ENCODE data around the gene NF1.

NF1 gene

DNA sequence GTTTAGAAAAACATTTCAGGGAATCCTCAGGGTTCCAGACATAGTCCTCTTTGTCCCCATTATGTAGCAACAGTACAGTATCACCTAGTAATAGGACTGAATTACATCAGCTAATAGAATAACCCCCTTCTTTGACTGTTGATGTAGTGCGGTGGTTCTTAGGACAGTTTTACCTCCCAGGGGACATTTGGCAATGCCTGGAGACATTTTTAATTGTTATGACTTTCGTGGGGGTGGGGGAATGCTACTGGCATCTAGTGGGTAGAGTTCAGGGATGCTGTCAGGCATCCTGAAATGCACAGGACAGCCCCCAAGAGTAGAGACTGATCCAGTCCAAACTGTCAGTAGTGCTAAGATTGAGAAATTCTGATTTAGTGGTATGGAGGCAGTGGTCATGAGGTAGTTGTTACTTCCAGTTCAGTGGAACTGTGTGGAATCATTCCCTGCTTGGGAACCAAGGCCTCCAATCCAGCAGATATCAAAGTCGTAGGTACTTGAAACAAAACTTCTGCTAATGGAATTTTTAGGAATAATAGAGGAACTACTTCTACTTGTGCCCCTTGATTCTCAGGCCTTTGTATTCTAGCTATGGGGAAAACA lies 20.3 kb downstream of the NF1 start:
- Histone ChIP-seq H3K9me3 (ENCODE audit: control insufficient read depth, low read length) (no peaks in the 10 kb centered on the region), H3K79me1 (replicated peaks; ENCODE audit: low read length, poor library complexity, severe bottlenecking) (peaks cover 2% of the 10 kb centered on the region), H2AK5ac (ENCODE audit: low read length, severe bottlenecking) (no peak overlapping the region), H3K27me3 (ENCODE audit: control insufficient read depth in 1 of 2, insufficient read depth in 1 of 2, low read length in 2 of 2) (no peaks in the 10 kb centered on the region), H3K4me2 (ENCODE audit: low read length, poor library complexity, severe bottlenecking) (no peak overlapping the region), H2AFZ (ENCODE audit: low read depth, low read length) (no peak overlapping the region), H3K4me1 (ENCODE audit: control insufficient read depth, insufficient read depth, low read depth, low read length) (peaks cover 5% of the 10 kb centered on the region), H2BK5ac (ENCODE audit: low read depth, low read length, poor library complexity, severe bottlenecking) (no peak overlapping the region), H2BK12ac (ENCODE audit: low read length in 2 of 2) (no peak overlapping the region), H3K9ac (ENCODE audit: low read length) (no peak overlapping the region), H4K91ac (ENCODE audit: low read length) (no peak overlapping the region), H3K4me3 (ENCODE audit: insufficient read depth in 1 of 2, low read depth in 1 of 2, low read length in 2 of 2) (no peak overlapping the region), H3K36me3 (ENCODE audit: control insufficient read depth in 1 of 2, insufficient read depth in 2 of 2, low read depth in 1 of 2, low read length in 2 of 2) (no peaks in the 10 kb centered on the region), H3K4ac (ENCODE audit: low read depth in 1 of 2, low read length in 2 of 2) (no peak overlapping the region), H2BK15ac (ENCODE audit: low read depth, poor library complexity, severe bottlenecking) (no peak overlapping the region), H4K8ac (ENCODE audit: low read length) (no peak overlapping the region), H3K27ac (ENCODE audit: low read length, poor library complexity, severe bottlenecking) (no peak overlapping the region), H3K14ac (ENCODE audit: low read length in 2 of 2) (no peak overlapping the region), H3K23ac (ENCODE audit: low read length in 2 of 2) (no peak overlapping the region), H3K18ac (ENCODE audit: low read depth in 1 of 2, low read length in 2 of 2) (no peak overlapping the region), H2BK120ac (ENCODE audit: low read depth, low read length) (no peak overlapping the region)
- 84% methylated on average over 2 of the region's 3 CpGs for WGBS
- peak; percentile 17 for DNase-seq

DNA sequence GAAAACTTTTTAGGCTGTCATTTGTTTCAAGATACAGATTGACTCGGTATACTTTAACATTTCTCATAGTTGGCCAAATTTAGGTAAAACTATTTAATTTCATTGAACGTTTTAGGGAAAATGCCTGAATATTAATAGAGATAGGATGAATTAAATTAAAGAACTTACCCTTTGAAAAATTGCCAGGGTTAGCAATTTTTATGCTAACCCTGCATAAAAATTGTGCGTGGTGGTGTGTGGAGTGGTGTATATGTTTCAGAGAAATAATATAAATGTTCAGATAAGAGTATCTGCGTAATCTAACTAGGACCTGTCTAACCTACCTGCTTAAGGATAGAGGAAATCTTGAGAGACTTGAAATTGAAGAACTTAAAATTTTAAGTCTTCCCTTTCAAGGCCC lies 21.4 kb downstream of the NF1 start:
- Histone ChIP-seq H2AFZ (ENCODE audit: low read depth, low read length) (no peak overlapping the region), H3K9me3 (ENCODE audit: control insufficient read depth, low read length) (no peaks in the 10 kb centered on the region), H3K4ac (ENCODE audit: low read depth in 1 of 2, low read length in 2 of 2) (no peak overlapping the region), H3K79me1 (replicated peaks; ENCODE audit: low read length, poor library complexity, severe bottlenecking) (peaks cover 2% of the 10 kb centered on the region), H4K8ac (ENCODE audit: low read length) (no peak overlapping the region), H2BK15ac (ENCODE audit: low read depth, poor library complexity, severe bottlenecking) (no peak overlapping the region), H3K14ac (ENCODE audit: low read length in 2 of 2) (no peak overlapping the region), H3K36me3 (ENCODE audit: control insufficient read depth in 1 of 2, insufficient read depth in 2 of 2, low read depth in 1 of 2, low read length in 2 of 2) (no peaks in the 10 kb centered on the region), H2BK5ac (ENCODE audit: low read depth, low read length, poor library complexity, severe bottlenecking) (no peak overlapping the region), H3K27ac (ENCODE audit: low read length, poor library complexity, severe bottlenecking) (no peak overlapping the region), H3K27me3 (ENCODE audit: control insufficient read depth in 1 of 2, insufficient read depth in 1 of 2, low read length in 2 of 2) (no peaks in the 10 kb centered on the region), H3K4me2 (ENCODE audit: low read length, poor library complexity, severe bottlenecking) (no peak overlapping the region), H3K4me3 (ENCODE audit: insufficient read depth in 1 of 2, low read depth in 1 of 2, low read length in 2 of 2) (no peak overlapping the region), H3K18ac (ENCODE audit: low read depth in 1 of 2, low read length in 2 of 2) (no peak overlapping the region), H2BK12ac (ENCODE audit: low read length in 2 of 2) (no peak overlapping the region), H2BK120ac (ENCODE audit: low read depth, low read length) (no peak overlapping the region), H3K9ac (ENCODE audit: low read length) (no peak overlapping the region), H4K91ac (ENCODE audit: low read length) (no peak overlapping the region), H3K4me1 (ENCODE audit: control insufficient read depth, insufficient read depth, low read depth, low read length) (peaks cover 5% of the 10 kb centered on the region), H3K23ac (ENCODE audit: low read length in 2 of 2) (no peak overlapping the region), H2AK5ac (ENCODE audit: low read length, severe bottlenecking) (no peak overlapping the region)
- no peak for DNase-seq
- WGBS: 100% methylated on average over 1 of the region's 4 CpGs

DNA sequence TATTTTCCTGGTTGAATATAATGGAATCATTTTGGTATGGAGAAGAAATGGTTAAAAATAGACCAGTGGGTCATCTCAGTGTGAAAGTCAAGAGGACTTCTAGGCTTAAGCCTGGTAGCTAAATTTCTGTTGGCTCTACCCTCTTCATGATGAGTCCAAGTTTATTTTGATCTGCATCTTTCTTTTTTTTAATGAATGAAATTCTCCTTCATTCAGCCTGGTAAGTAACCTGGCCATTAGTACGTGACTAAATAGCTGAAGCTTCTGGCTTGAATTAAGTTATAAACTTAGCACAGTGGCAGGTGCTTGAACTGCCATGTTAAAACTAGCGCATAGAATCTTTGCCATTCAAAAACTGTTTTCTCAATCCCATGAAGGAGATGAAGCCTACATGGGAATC lies 28.0 kb downstream of the NF1 start:
- DNase-seq: no peak
- no peak overlapping the region for H3K9ac ChIP-seq (ENCODE audit: low read length)
- H3K27ac ChIP-seq (ENCODE audit: low read length, poor library complexity, severe bottlenecking): no peak overlapping the region
- no peak overlapping the region for H3K18ac ChIP-seq (ENCODE audit: low read depth in 1 of 2, low read length in 2 of 2)
- no peak overlapping the region for H4K8ac ChIP-seq (ENCODE audit: low read length)
- H3K23ac ChIP-seq (ENCODE audit: low read length in 2 of 2): no peak overlapping the region
- no peaks in the 10 kb centered on the region for H3K36me3 ChIP-seq (ENCODE audit: control insufficient read depth in 1 of 2, insufficient read depth in 2 of 2, low read depth in 1 of 2, low read length in 2 of 2)
- no peak overlapping the region for H4K91ac ChIP-seq (ENCODE audit: low read length)
- no peak overlapping the region for H2BK15ac ChIP-seq (ENCODE audit: low read depth, poor library complexity, severe bottlenecking)
- H3K79me1 ChIP-seq (replicated peaks; ENCODE audit: low read length, poor library complexity, severe bottlenecking): no peaks in the 10 kb centered on the region
- no peak overlapping the region for H2AK5ac ChIP-seq (ENCODE audit: low read length, severe bottlenecking)
- H3K27me3 ChIP-seq (ENCODE audit: control insufficient read depth in 1 of 2, insufficient read depth in 1 of 2, low read length in 2 of 2): no peaks in the 10 kb centered on the region
- H3K4me1 ChIP-seq (ENCODE audit: control insufficient read depth, insufficient read depth, low read depth, low read length): no peaks in the 10 kb centered on the region
- H3K9me3 ChIP-seq (ENCODE audit: control insufficient read depth, low read length): no peaks in the 10 kb centered on the region
- H3K4ac ChIP-seq (ENCODE audit: low read depth in 1 of 2, low read length in 2 of 2): no peak overlapping the region
- H2BK120ac ChIP-seq (ENCODE audit: low read depth, low read length): no peak overlapping the region
- H3K4me3 ChIP-seq (ENCODE audit: insufficient read depth in 1 of 2, low read depth in 1 of 2, low read length in 2 of 2): no peak overlapping the region
- no peak overlapping the region for H2BK12ac ChIP-seq (ENCODE audit: low read length in 2 of 2)
- H2BK5ac ChIP-seq (ENCODE audit: low read depth, low read length, poor library complexity, severe bottlenecking): no peak overlapping the region
- no peak overlapping the region for H3K4me2 ChIP-seq (ENCODE audit: low read length, poor library complexity, severe bottlenecking)
- no peak overlapping the region for H3K14ac ChIP-seq (ENCODE audit: low read length in 2 of 2)
- H2AFZ ChIP-seq (ENCODE audit: low read depth, low read length): no peak overlapping the region
- WGBS: 97% methylated on average over 2 of the region's 2 CpGs

DNA sequence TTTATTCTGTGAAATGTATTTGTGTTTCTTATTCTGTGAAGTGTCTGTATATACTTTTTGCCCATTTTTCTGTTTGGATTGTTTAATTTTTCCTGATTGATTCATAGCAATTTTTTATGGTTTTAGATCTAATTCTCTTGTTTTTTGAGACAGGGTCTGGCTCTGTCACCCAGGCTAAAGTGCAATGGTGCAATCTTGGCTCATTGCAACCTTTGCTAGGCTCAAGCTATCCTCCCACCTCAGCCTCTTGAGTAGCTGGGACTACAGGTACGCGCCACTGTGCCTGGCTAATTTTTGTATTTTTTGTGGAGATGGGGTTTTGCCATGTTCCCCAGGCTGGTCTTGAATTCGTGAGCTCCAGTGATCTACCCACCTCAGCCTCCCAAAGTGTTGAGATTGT lies 31.5 kb downstream of the NF1 start:
- no peak overlapping the region for H4K8ac ChIP-seq (ENCODE audit: low read length)
- H2BK5ac ChIP-seq (ENCODE audit: low read depth, low read length, poor library complexity, severe bottlenecking): no peak overlapping the region
- H3K23ac ChIP-seq (ENCODE audit: low read length in 2 of 2): no peak overlapping the region
- H3K4me3 ChIP-seq (ENCODE audit: insufficient read depth in 1 of 2, low read depth in 1 of 2, low read length in 2 of 2): no peak overlapping the region
- H2AK5ac ChIP-seq (ENCODE audit: low read length, severe bottlenecking): no peak overlapping the region
- H3K27ac ChIP-seq (ENCODE audit: low read length, poor library complexity, severe bottlenecking): no peak overlapping the region
- H2BK12ac ChIP-seq (ENCODE audit: low read length in 2 of 2): no peak overlapping the region
- H3K9me3 ChIP-seq (ENCODE audit: control insufficient read depth, low read length): no peaks in the 10 kb centered on the region
- no peaks in the 10 kb centered on the region for H3K27me3 ChIP-seq (ENCODE audit: control insufficient read depth in 1 of 2, insufficient read depth in 1 of 2, low read length in 2 of 2)
- H2BK15ac ChIP-seq (ENCODE audit: low read depth, poor library complexity, severe bottlenecking): no peak overlapping the region
- no peak overlapping the region for H3K14ac ChIP-seq (ENCODE audit: low read length in 2 of 2)
- H3K9ac ChIP-seq (ENCODE audit: low read length): no peak overlapping the region
- H3K4ac ChIP-seq (ENCODE audit: low read depth in 1 of 2, low read length in 2 of 2): no peak overlapping the region
- H3K4me1 ChIP-seq (ENCODE audit: control insufficient read depth, insufficient read depth, low read depth, low read length): peaks cover 13% of the 10 kb centered on the region
- H2BK120ac ChIP-seq (ENCODE audit: low read depth, low read length): no peak overlapping the region
- H4K91ac ChIP-seq (ENCODE audit: low read length): no peak overlapping the region
- no peak overlapping the region for H3K18ac ChIP-seq (ENCODE audit: low read depth in 1 of 2, low read length in 2 of 2)
- H2AFZ ChIP-seq (ENCODE audit: low read depth, low read length): no peak overlapping the region
- H3K4me2 ChIP-seq (ENCODE audit: low read length, poor library complexity, severe bottlenecking): no peak overlapping the region
- no peak for DNase-seq
- whole genome bisulfite sequencing: 100% methylated on average over 3 of the region's 3 CpGs
- H3K79me1 ChIP-seq (replicated peaks; ENCODE audit: low read length, poor library complexity, severe bottlenecking): peaks cover 7% of the 10 kb centered on the region
- no peaks in the 10 kb centered on the region for H3K36me3 ChIP-seq (ENCODE audit: control insufficient read depth in 1 of 2, insufficient read depth in 2 of 2, low read depth in 1 of 2, low read length in 2 of 2)
